ENCODE measurements around the gene IL24. TPM values are rescaled to one million over a fixed set of nuclear protein-coding genes. Genes with fewer than 3 reads are reported as not detected.

Gene IL24
- polyA plus RNA-seq, 1 of the 3 experiments (the other 2 are of a cell fraction), result 0.03 TPM

- no peak for TF ChIP-seq USF1 (IDR thresholded peaks at IDR 0.05; ENCODE audit: borderline replicate concordance, low read depth)
These were observed 50.0 kb downstream of the IL24 start (continued) for GRCh38 chr1:206947255-206947654.

- no peak overlapping the region for H3K27ac ChIP-seq (ENCODE audit: low read depth in 2 of 2, low read length in 1 of 2)
- H3K79me2 ChIP-seq (ENCODE audit: insufficient read depth), result no peaks in the 10 kb centered on the region
- no peak for TF ChIP-seq MXI1 (IDR thresholded peaks at IDR 0.05; ENCODE audit: low read depth, low read length)
- TF ChIP-seq USF1 (IDR thresholded peaks at IDR 0.05; ENCODE audit: borderline replicate concordance, low read depth), result no peak
- no peak for TF ChIP-seq NRF1 (IDR thresholded peaks at IDR 0.05; ENCODE audit: low read depth, low read length)
- TF ChIP-seq FOSL2 (IDR thresholded peaks at IDR 0.05; ENCODE audit: borderline replicate concordance, low read depth), result no peak
- TF ChIP-seq ELF1 (IDR thresholded peaks at IDR 0.05), result no peak
- TF ChIP-seq RFX5 (IDR thresholded peaks at IDR 0.05; ENCODE audit: low read length), result no peak
- TF ChIP-seq USF2 (IDR thresholded peaks at IDR 0.05; ENCODE audit: borderline replicate concordance, low read depth, low read length), result no peak
- TF ChIP-seq GATA2 (CRISPR knock-in tag; IDR thresholded peaks at IDR 0.05), result no peak
- TF ChIP-seq TEAD4 (IDR thresholded peaks at IDR 0.05; ENCODE audit: borderline replicate concordance, insufficient read depth), result no peak
- no peak for TF ChIP-seq YY1 (IDR thresholded peaks at IDR 0.05; ENCODE audit: low read depth)
- TF ChIP-seq JUND (IDR thresholded peaks at IDR 0.05), result no peak
- TF ChIP-seq SMC3 (IDR thresholded peaks at IDR 0.05; ENCODE audit: low read depth, low read length), result no peak
- no peak for TF ChIP-seq PBX3 (IDR thresholded peaks at IDR 0.05)
- no peak for TF ChIP-seq CTCF (IDR thresholded peaks at IDR 0.05)
- no peak for TF ChIP-seq FOXJ3 (CRISPR knock-in tag; IDR thresholded peaks at IDR 0.05)
- TF ChIP-seq TCF12 (IDR thresholded peaks at IDR 0.05), result no peak
- TF ChIP-seq REST (IDR thresholded peaks at IDR 0.05; ENCODE audit: low read depth, low read length), result no peak
- no peaks in the 10 kb centered on the region for H3K9me2 ChIP-seq
- CTCF ChIA-PET, result interaction anchor here (1.5 kb wide), 1 partner anchor 32 kb away, joined by 3 read pairs; no protein-coding TSS in a partner anchor
- no peak overlapping the region for H3K4me2 ChIP-seq
- H3K27me3 ChIP-seq (ENCODE audit: insufficient read depth), result peaks cover 23% of the 10 kb centered on the region; the same call in 1 of the 2 replicates
- H3K4me1 ChIP-seq (ENCODE audit: control insufficient read depth in 1 of 2, insufficient read depth in 2 of 2, low read depth in 1 of 2, low read length in 1 of 2), result no peaks in the 10 kb centered on the region
- no peaks in the 10 kb centered on the region for H3K9me3 ChIP-seq
- no peak overlapping the region for H3K9ac ChIP-seq
- POLR2A ChIA-PET, result no interaction called here
- H3F3A ChIP-seq (replicated peaks; ENCODE audit: insufficient read depth), result no peaks in the 10 kb centered on the region
- no peak overlapping the region for H3K4me3 ChIP-seq (ENCODE audit: low read depth in 2 of 2, low read length in 1 of 2)
- 59% methylated on average over 4 of the region's 4 CpGs for WGBS (ENCODE audit: low lambda C conversion rate)
- DNase-seq, result no peak
- H4K20me1 ChIP-seq (ENCODE audit: insufficient read depth), result no peaks in the 10 kb centered on the region
- no peak overlapping the region for H2AFZ ChIP-seq (ENCODE audit: low read depth)
- H3K36me3 ChIP-seq (replicated peaks in 1 of 2; ENCODE audit: control insufficient read depth in 1 of 2, insufficient read depth in 2 of 2, low read length in 1 of 2), result no peaks in the 10 kb centered on the region
These were observed 52.0 kb downstream of the IL24 start for GRCh38 chr1:206949208-206949607.

Data from SK-N-SH (cell line).